H1 (cell line): ENCODE data around the gene BSND. TPM values are rescaled to one million over a fixed set of nuclear protein-coding genes. Genes with fewer than 3 reads are reported as not detected.
A peak's percentile ranks its signal among the peaks of the same experiment; 100 is the strongest.

Experiments
- CTCF ChIA-PET: fragments of 300-600 bp; sonication (Branson Sonifier 250); formaldehyde crosslinking; loops from one replicate; lab custom pipeline; 2021; ENCODE audit not compliant: partially characterized antibody; lab: Charles Lee
- POLR2A ChIA-PET: fragments of 300-600 bp; sonication (Branson Sonifier 250); formaldehyde crosslinking; loops from one replicate; lab custom pipeline; 2021; ENCODE audit warnings: inconsistent platforms; ENCODE audit not compliant: partially characterized antibody; lab: Charles Lee
- DNase-seq, 2 experiments: peaks; one replicate each; pipeline versions ENCODE4 v3.0.0 to v3.0.0-alpha.2; 2010 to 2022; ENCODE audit warnings: low spot score in 2 of 2, low read depth in 1 of 2, mixed read lengths in 1 of 2
- FAIRE-seq: peaks from 2 replicates; lab custom pipeline; 2011; peaks lifted over from hg19 to GRCh38; lab: Jason Lieb, UNC
- H2AFZ ChIP-seq: 2 replicates; pipeline ENCODE4 v1.8.1; 2012; ENCODE audit warnings: low read length, inconsistent platforms
- H2AK5ac ChIP-seq: 2 replicates; pipeline ENCODE4 v1.6.1; 2013; ENCODE audit warnings: low read depth, low read length
- H2BK120ac ChIP-seq: replicated peaks from 2 replicates; pipeline ENCODE3; 2013; ENCODE audit warnings: low read depth, low read length, inconsistent platforms
- H2BK12ac ChIP-seq: 2 replicates; pipeline ENCODE4 v1.6.1; 2013; ENCODE audit warnings: low read depth, low read length
- H2BK15ac ChIP-seq: 2 replicates; pipeline ENCODE4 v1.6.1; 2013; ENCODE audit warnings: low read length
- H2BK20ac ChIP-seq: 2 replicates; pipeline ENCODE4 v1.6.1; 2013; ENCODE audit warnings: low read length
- H2BK5ac ChIP-seq: 2 replicates; pipeline ENCODE4 v1.6.1; 2013; ENCODE audit warnings: low read depth, low read length
- H3K14ac ChIP-seq: 2 replicates; pipeline ENCODE4 v1.6.1; 2013; ENCODE audit warnings: inconsistent platforms; ENCODE audit not compliant: insufficient read length
- H3K18ac ChIP-seq: 2 replicates; pipeline ENCODE4 v1.6.1; 2013; ENCODE audit warnings: low read length; ENCODE audit errors: extremely low read depth
- H3K23ac ChIP-seq: 2 replicates; pipeline ENCODE4 v1.6.1; 2013; ENCODE audit warnings: inconsistent platforms; ENCODE audit not compliant: insufficient read length
- H3K23me2 ChIP-seq: 2 replicates; pipeline ENCODE4 v1.6.1; 2013; ENCODE audit warnings: low read depth, low read length
- H3K27ac ChIP-seq: 2 replicates; pipeline ENCODE4 v1.6.1; 2011; ENCODE audit warnings: low read depth, low read length, inconsistent platforms
- H3K27me3 ChIP-seq, 4 experiments: replicated peaks in 1 of 4; 1 replicate in 1 of 4; 2 replicates in 3 of 4; pipeline versions ENCODE4 v1.6.1 to v1.8.1; 2011 to 2013; ENCODE audit warnings: low read length in 3 of 4, mild to moderate bottlenecking in 3 of 4, inconsistent platforms in 2 of 4, mixed read lengths in 2 of 4, moderate library complexity in 1 of 4; ENCODE audit not compliant: control insufficient read depth in 3 of 4, insufficient read depth in 3 of 4; ENCODE audit errors: extremely low read depth in 1 of 4
- H3K36me3 ChIP-seq, 4 experiments: 2 replicates each; pipeline versions ENCODE4 v1.6.1 to v1.8.1; 2011 to 2013; ENCODE audit warnings: mild to moderate bottlenecking in 4 of 4, low read length in 3 of 4, moderate library complexity in 2 of 4, control low read depth in 1 of 4, inconsistent platforms in 1 of 4; ENCODE audit not compliant: insufficient read depth in 4 of 4, control insufficient read depth in 2 of 4
- H3K4ac ChIP-seq: replicated peaks from 2 replicates; pipeline ENCODE3; 2013; ENCODE audit warnings: low read length, low read depth, mixed read lengths, inconsistent platforms; ENCODE audit not compliant: insufficient read length
- H3K4me1 ChIP-seq, 4 experiments: replicated peaks in 1 of 4; 1 replicate in 1 of 4; 2 replicates in 3 of 4; pipeline versions ENCODE4 v1.6.1 to v1.8.1; 2011 to 2013; ENCODE audit warnings: low read length in 3 of 4, inconsistent platforms in 2 of 4, mixed read lengths in 1 of 4; ENCODE audit not compliant: insufficient read depth in 4 of 4, control insufficient read depth in 3 of 4
- H3K4me2 ChIP-seq, 2 experiments: 2 replicates each; pipeline versions ENCODE4 v1.6.1 to v1.8.1; 2011 to 2013; ENCODE audit warnings: low read depth in 2 of 2, low read length in 2 of 2, control low read depth in 1 of 2, inconsistent platforms in 1 of 2, mild to moderate bottlenecking in 1 of 2; ENCODE audit not compliant: insufficient read depth in 1 of 2
- H3K4me3 ChIP-seq, 4 experiments: fragments of 200-600, 300-600 bp in 1 of 4; sonication (generic), shearing (Covaris generic), sonication (Bioruptor Twin) in 1 of 4; 2 replicates each; pipeline versions ENCODE4 v1.5.1 to v1.8.1; 2011 to 2016; ENCODE audit warnings: low read length in 4 of 4, low read depth in 3 of 4, control low read depth in 2 of 4, inconsistent platforms in 2 of 4, mild to moderate bottlenecking in 2 of 4, mixed read lengths in 1 of 4, moderate library complexity in 1 of 4; ENCODE audit not compliant: insufficient read depth in 2 of 4; ENCODE audit errors: extremely low read depth in 1 of 4
- H3K56ac ChIP-seq: replicated peaks from 2 replicates; pipeline ENCODE3; 2013; ENCODE audit warnings: low read depth, mild to moderate bottlenecking, mixed read lengths, low read length, inconsistent platforms; ENCODE audit not compliant: insufficient read length
- H3K79me1 ChIP-seq: 2 replicates; pipeline ENCODE4 v1.6.1; 2013; ENCODE audit warnings: low read depth, low read length, control low read depth
- H3K79me2 ChIP-seq, 2 experiments: 2 replicates each; pipeline versions ENCODE4 v1.6.1 to v1.8.1; 2012 to 2013; ENCODE audit warnings: low read length in 2 of 2, mild to moderate bottlenecking in 2 of 2, inconsistent platforms in 1 of 2; ENCODE audit not compliant: insufficient read depth in 2 of 2, control insufficient read depth in 1 of 2
- H3K9ac ChIP-seq, 4 experiments: replicated peaks in 1 of 4; 1 replicate in 1 of 4; 2 replicates in 3 of 4; pipeline versions ENCODE4 v1.6.1 to v1.8.1; 2011 to 2013; ENCODE audit warnings: low read depth in 3 of 4, low read length in 3 of 4, control low read depth in 2 of 4, mild to moderate bottlenecking in 2 of 4, moderate library complexity in 2 of 4, inconsistent platforms in 1 of 4; ENCODE audit errors: extremely low read depth in 1 of 4
- H3K9me3 ChIP-seq, 2 experiments: 2 replicates each; pipeline versions ENCODE4 v1.6.1 to v1.8.1; 2012 to 2013; ENCODE audit warnings: mild to moderate bottlenecking in 2 of 2, moderate library complexity in 2 of 2, control low read depth in 1 of 2, inconsistent platforms in 1 of 2, low read depth in 1 of 2, low read length in 1 of 2, mixed read lengths in 1 of 2; ENCODE audit not compliant: insufficient read depth in 2 of 2
- H4K20me1 ChIP-seq, 2 experiments: replicated peaks in 1 of 2; 2 replicates each; pipeline versions ENCODE3 to v1.8.1; 2011 to 2013; ENCODE audit warnings: inconsistent platforms in 2 of 2, low read length in 2 of 2, mild to moderate bottlenecking in 1 of 2; ENCODE audit not compliant: insufficient read depth in 2 of 2, control insufficient read depth in 1 of 2
- H4K5ac ChIP-seq: 2 replicates; pipeline ENCODE4 v1.6.1; 2013; ENCODE audit warnings: low read length, low read depth, mixed read lengths, inconsistent platforms; ENCODE audit not compliant: insufficient read length
- H4K8ac ChIP-seq: 2 replicates; pipeline ENCODE4 v1.8.0; 2013; ENCODE audit warnings: mild to moderate bottlenecking, moderate library complexity, low read length, inconsistent platforms; ENCODE audit not compliant: insufficient read depth; ENCODE audit errors: extremely low read depth
- H4K91ac ChIP-seq: replicated peaks from 2 replicates; pipeline ENCODE3; 2013; ENCODE audit warnings: low read length, mixed read lengths, inconsistent platforms; ENCODE audit not compliant: insufficient read length
- BCL11A ChIP-seq, 2 experiments: IDR thresholded peaks; one replicate each; pipeline ENCODE4 v1.6.1; 2011; ENCODE audit warnings: low read depth in 2 of 2, low read length in 2 of 2, mild to moderate bottlenecking in 2 of 2
- CTBP2 ChIP-seq: IDR thresholded peaks from 2 replicates; pipeline ENCODE4 v1.7.0; 2011; ENCODE audit warnings: borderline replicate concordance, mild to moderate bottlenecking, moderate library complexity, mixed read lengths, low read length; ENCODE audit not compliant: insufficient read depth, insufficient read length
- E2F6 ChIP-seq: IDR thresholded peaks from 2 replicates; pipeline ENCODE4 v1.6.1; 2012; ENCODE audit warnings: inconsistent platforms
- GABPA ChIP-seq: IDR thresholded peaks from 2 replicates; pipeline ENCODE4 v1.6.1; 2011; ENCODE audit warnings: mild to moderate bottlenecking, low read length, moderate library complexity, borderline replicate concordance; ENCODE audit not compliant: insufficient read depth
- NANOG ChIP-seq: IDR thresholded peaks from 2 replicates; pipeline ENCODE4 v1.6.1; 2011; ENCODE audit warnings: low read length, low read depth, mild to moderate bottlenecking, inconsistent platforms; ENCODE audit not compliant: insufficient read depth, poor library complexity, severe bottlenecking
- NRF1 ChIP-seq: IDR thresholded peaks from 2 replicates; pipeline ENCODE4 v1.6.1; 2011; ENCODE audit warnings: mild to moderate bottlenecking, low read depth, low read length, improper control_type of control experiment
- SIX5 ChIP-seq: IDR thresholded peaks from 2 replicates; pipeline ENCODE4 v1.6.1; 2011; ENCODE audit warnings: mild to moderate bottlenecking, low read depth, low read length
- USF2 ChIP-seq: IDR thresholded peaks from 2 replicates; pipeline ENCODE4 v1.6.1; 2011; ENCODE audit warnings: low read length, improper control_type of control experiment
- YY1 ChIP-seq: IDR thresholded peaks from 2 replicates; pipeline ENCODE4 v1.6.1; 2011; ENCODE audit warnings: low read depth, mild to moderate bottlenecking, low read length
- WGBS, 2 experiments: shearing (Covaris generic) in 1 of 2; methylation state at CpG; one replicate each; pipeline versions ENCODE4 v1.1.6 to v1.1.7; 2013 to 2015; ENCODE audit warnings: low lambda C conversion rate in 2 of 2, mixed read lengths in 2 of 2, inconsistent platforms in 1 of 2, low coverage in 1 of 2, missing lambda C conversion rate in 1 of 2; ENCODE audit not compliant: insufficient replicate concordance in 2 of 2, insufficient coverage in 1 of 2, insufficient read length in 1 of 2; ENCODE audit errors: extremely low coverage in 1 of 2, missing lambda C conversion rate in 1 of 2; 5-methylcytosine and 5-hydroxymethylcytosine counted together
- polyA plus RNA-seq, 7 experiments: library from polyadenylated mRNA; depleted of rRNA in 3 of 7; stranded (reverse) in 5 of 7; unstranded in 2 of 7; fragments of >200 nt in 5 of 7; fragments of 200-250 nt in 2 of 7; gene quantifications; 1 replicate in 5 of 7; 2 replicates in 1 of 7; 4 replicates in 1 of 7; pipeline versions ENCODE4 v1.2.1 to v1.2.3, GENCODE V29; 2011 to 2013; ENCODE audit warnings: missing spikeins in 2 of 7, mixed read lengths in 2 of 7
- total RNA-seq: library from RNA; stranded (reverse); fragmentation: NEBNext Ultra II Directional; extraction: Animal tissue kit (Norgen Biotek cat#: 25700); gene quantifications from 2 replicates; pipeline ENCODE4 v1.2.1, GENCODE V29; 2021

Gene BSND
- total and polyA plus RNA-seq, 2 of the 8 experiments (the other 6 are each of a cell fraction or from before 2014, with no cell fraction given) = 0.43 to 0.68 TPM

- POLR2A ChIA-PET = interaction anchor here (1.3 kb wide), 1 partner anchor 9 kb away, joined by 3 read pairs; no protein-coding TSS in a partner anchor
- TF ChIP-seq NANOG (no peak), USF2 (no peak), NRF1 (no peak), SIX5 (no peak), CTBP2 (no peak), YY1 (no peak), BCL11A (IDR thresholded peaks at IDR 0.05; ENCODE audit: low read depth in 2 of 2, low read length in 2 of 2) (no peak), E2F6 (no peak), GABPA (no peak)
Measured at GRCh38 chr1:54987919-54988705, 10.6 kb upstream of the BSND start.

More at GRCh38 chr1:54987919-54988705, 10.6 kb upstream of the BSND start:
- H3K14ac ChIP-seq = no peak overlapping the region
- no peak overlapping the region for H2BK5ac ChIP-seq
- no peaks in the 10 kb centered on the region for H4K20me1 ChIP-seq
- H3K9me3 ChIP-seq = no peaks in the 10 kb centered on the region
- H3K56ac ChIP-seq = no peak overlapping the region
- no peaks in the 10 kb centered on the region; a peak in 1 of 7 replicates for H3K27me3 ChIP-seq
- no peak overlapping the region for H3K18ac ChIP-seq
- no peak overlapping the region for H2BK12ac ChIP-seq
- H3K23ac ChIP-seq = no peak overlapping the region
- H3K79me1 ChIP-seq = no peaks in the 10 kb centered on the region
- H3K79me2 ChIP-seq = no peaks in the 10 kb centered on the region
- FAIRE-seq (no peak), DNase-seq (no peak)
- peak overlapping the region; percentile 41 for H4K8ac ChIP-seq
- peaks cover 0 to 4% (median 3%) of the 10 kb centered on the region in 4 experiments; a peak in 3 of 7 replicates for H3K4me1 ChIP-seq
- no peak overlapping the region for H2BK15ac ChIP-seq
- H3K23me2 ChIP-seq = no peaks in the 10 kb centered on the region
- H3K9ac ChIP-seq = no peak overlapping the region
- 0 out of 2 replicates have a peak overlapping the region, but pooled peaks have one; percentile 67 for H2BK20ac ChIP-seq
- H3K4me3 ChIP-seq = no peak overlapping the region
- H3K36me3 ChIP-seq = no peaks in the 10 kb centered on the region
- no peak overlapping the region for H2AK5ac ChIP-seq
- H3K27ac ChIP-seq = no peak overlapping the region
- no peak overlapping the region for H3K4ac ChIP-seq
- no peak overlapping the region for H2AFZ ChIP-seq
- no peak overlapping the region for H4K5ac ChIP-seq
- H2BK120ac ChIP-seq = no peak overlapping the region
- H4K91ac ChIP-seq = no peak overlapping the region
- CTCF ChIA-PET = interaction anchor here (0.6 to 18.4 kb wide), 10 partner anchors 9 to 46 kb away, joined by 3 to 436 read pairs (median 6); partner anchors contain the start of gene BSND
- WGBS, 2 experiments = 89% methylated on average over 8 of the region's 8 CpGs; no CpG with 5 or more reads in 1 of the 2 experiments
- no peak overlapping the region for H3K4me2 ChIP-seq
